Hepatic stellate cell (primary cell): ENCODE results near the gene CRNKL1.

ENCODE experiments used
- DNase-seq: peaks from one replicate; pipeline ENCODE4 v3.0.0; 2011; ENCODE audit warnings: low spot score

CRNKL1 gene

GRCh38 chr20:20052074-20052970 is at the start of gene CRNKL1, which contains the start of gene CFAP61:
TSS of gene CRNKL1 (minus strand) at chr20:20052466. CDS start at chr20:20052342, 124 bp downstream.
TSS of gene CFAP61 (plus strand) at chr20:20052532. CDS start at chr20:20056654, 4,122 bp downstream.
- DNase-seq: peak; percentile 89

GRCh38 chr20:20100881-20101280 is 48.6 kb upstream of the CRNKL1 start:
- no peak for DNase-seq

- no peak for DNase-seq
Measured at GRCh38 chr20:20096421-20096820, 44.2 kb upstream of the CRNKL1 start.

- no peak for DNase-seq
Measured at GRCh38 chr20:20095114-20095872, 43.0 kb upstream of the CRNKL1 start.

- DNase-seq: no peak
Measured at GRCh38 chr20:20094410-20094809, 42.1 kb upstream of the CRNKL1 start.

- no peak for DNase-seq
Measured at GRCh38 chr20:20092827-20093226, 40.6 kb upstream of the CRNKL1 start.

GRCh38 chr20:20089939-20090338 is 37.7 kb upstream of the CRNKL1 start:
- DNase-seq: no peak

GRCh38 chr20:20089018-20089417 is 36.8 kb upstream of the CRNKL1 start:
- DNase-seq: no peak

GRCh38 chr20:20085812-20086211 is 33.5 kb upstream of the CRNKL1 start:
- DNase-seq: no peak

GRCh38 chr20:20085071-20085470 is 32.8 kb upstream of the CRNKL1 start:
- no peak for DNase-seq

- DNase-seq: no peak
Measured at GRCh38 chr20:20084296-20084752, 32.1 kb upstream of the CRNKL1 start.

GRCh38 chr20:20083807-20084206 is 31.5 kb upstream of the CRNKL1 start:
- no peak for DNase-seq

- no peak for DNase-seq
Measured at GRCh38 chr20:20079102-20079784, 27.0 kb upstream of the CRNKL1 start.

- DNase-seq: no peak
Measured at GRCh38 chr20:20078041-20078440, 25.8 kb upstream of the CRNKL1 start.

- no peak for DNase-seq
Measured at GRCh38 chr20:20076297-20077065, 24.2 kb upstream of the CRNKL1 start.

GRCh38 chr20:20075032-20075431 is 22.8 kb upstream of the CRNKL1 start:
- no peak for DNase-seq

GRCh38 chr20:20073801-20074371 is 21.6 kb upstream of the CRNKL1 start:
- no peak for DNase-seq

GRCh38 chr20:20070871-20071726 is 18.8 kb upstream of the CRNKL1 start:
- no peak for DNase-seq

- no peak for DNase-seq
Measured at GRCh38 chr20:20065361-20065760, 13.1 kb upstream of the CRNKL1 start.
